Measurements from ENCODE around the gene SLC4A4. TPM values are rescaled to one million over a fixed set of nuclear protein-coding genes. Genes with fewer than 3 reads are reported as not detected.

SLC4A4 gene
- total and polyA plus RNA-seq, 10 of the 15 experiments (the other 5 are each of a cell fraction or from before 2014, with no cell fraction given): 0.05 to 0.44 (median 0.18) TPM

GRCh38 chr4:71442336-71442735, 103.5 kb downstream of the SLC4A4 start (continued):
- TF ChIP-seq, protein P1, sequence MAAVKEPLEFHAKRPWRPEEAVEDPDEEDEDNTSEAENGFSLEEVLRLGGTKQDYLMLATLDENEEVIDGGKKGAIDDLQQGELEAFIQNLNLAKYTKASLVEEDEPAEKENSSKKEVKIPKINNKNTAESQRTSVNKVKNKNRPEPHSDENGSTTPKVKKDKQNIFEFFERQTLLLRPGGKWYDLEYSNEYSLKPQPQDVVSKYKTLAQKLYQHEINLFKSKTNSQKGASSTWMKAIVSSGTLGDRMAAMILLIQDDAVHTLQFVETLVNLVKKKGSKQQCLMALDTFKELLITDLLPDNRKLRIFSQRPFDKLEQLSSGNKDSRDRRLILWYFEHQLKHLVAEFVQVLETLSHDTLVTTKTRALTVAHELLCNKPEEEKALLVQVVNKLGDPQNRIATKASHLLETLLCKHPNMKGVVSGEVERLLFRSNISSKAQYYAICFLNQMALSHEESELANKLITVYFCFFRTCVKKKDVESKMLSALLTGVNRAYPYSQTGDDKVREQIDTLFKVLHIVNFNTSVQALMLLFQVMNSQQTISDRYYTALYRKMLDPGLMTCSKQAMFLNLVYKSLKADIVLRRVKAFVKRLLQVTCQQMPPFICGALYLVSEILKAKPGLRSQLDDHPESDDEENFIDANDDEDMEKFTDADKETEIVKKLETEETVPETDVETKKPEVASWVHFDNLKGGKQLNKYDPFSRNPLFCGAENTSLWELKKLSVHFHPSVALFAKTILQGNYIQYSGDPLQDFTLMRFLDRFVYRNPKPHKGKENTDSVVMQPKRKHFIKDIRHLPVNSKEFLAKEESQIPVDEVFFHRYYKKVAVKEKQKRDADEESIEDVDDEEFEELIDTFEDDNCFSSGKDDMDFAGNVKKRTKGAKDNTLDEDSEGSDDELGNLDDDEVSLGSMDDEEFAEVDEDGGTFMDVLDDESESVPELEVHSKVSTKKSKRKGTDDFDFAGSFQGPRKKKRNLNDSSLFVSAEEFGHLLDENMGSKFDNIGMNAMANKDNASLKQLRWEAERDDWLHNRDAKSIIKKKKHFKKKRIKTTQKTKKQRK (IDR thresholded peaks at IDR 0.05; ENCODE audit: low read depth, low read length): no peak
- TF ChIP-seq MTA3 (IDR thresholded peaks at IDR 0.05; ENCODE audit: borderline replicate concordance, low read length) (no peak), PAX5 (IDR thresholded peaks at IDR 0.05; ENCODE audit: borderline replicate concordance, low read depth, low read length) (no peak), SUZ12 (IDR thresholded peaks at IDR 0.05; ENCODE audit: unreplicated experiment) (no peak)
- TF ChIP-seq, protein P2, sequence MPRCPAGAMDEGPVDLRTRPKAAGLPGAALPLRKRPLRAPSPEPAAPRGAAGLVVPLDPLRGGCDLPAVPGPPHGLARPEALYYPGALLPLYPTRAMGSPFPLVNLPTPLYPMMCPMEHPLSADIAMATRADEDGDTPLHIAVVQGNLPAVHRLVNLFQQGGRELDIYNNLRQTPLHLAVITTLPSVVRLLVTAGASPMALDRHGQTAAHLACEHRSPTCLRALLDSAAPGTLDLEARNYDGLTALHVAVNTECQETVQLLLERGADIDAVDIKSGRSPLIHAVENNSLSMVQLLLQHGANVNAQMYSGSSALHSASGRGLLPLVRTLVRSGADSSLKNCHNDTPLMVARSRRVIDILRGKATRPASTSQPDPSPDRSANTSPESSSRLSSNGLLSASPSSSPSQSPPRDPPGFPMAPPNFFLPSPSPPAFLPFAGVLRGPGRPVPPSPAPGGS (IDR thresholded peaks at IDR 0.05; ENCODE audit: borderline replicate concordance, insufficient read depth, low read depth, low read length, poor library complexity, severe bottlenecking): no peak

GRCh38 chr4:71444395-71444794, 105.6 kb downstream of the SLC4A4 start:
- DNase-seq (ENCODE audit: low read depth, low spot score) (no peak), ATAC-seq (no peak)

More at GRCh38 chr4:71444395-71444794, 105.6 kb downstream of the SLC4A4 start:
- H3K27me3 ChIP-seq (replicated peaks in 1 of 2; ENCODE audit: control insufficient read depth in 2 of 2, insufficient read depth in 2 of 2, low read length in 1 of 2): 0 out of 4 replicates have a peak, but pooled peaks cover 0 to 2% of the 10 kb centered on the region in 2 experiments
- TF ChIP-seq SKIL (IDR thresholded peaks at IDR 0.05; ENCODE audit: low read depth, poor library complexity, severe bottlenecking): no peak
- H3K36me3 ChIP-seq (ENCODE audit: control insufficient read depth in 2 of 2, insufficient read depth in 2 of 2, low read length in 1 of 2): no peaks in the 10 kb centered on the region
- no peaks in the 10 kb centered on the region for H4K20me1 ChIP-seq (ENCODE audit: control insufficient read depth, insufficient read depth)
- no peak overlapping the region for H2AFZ ChIP-seq (ENCODE audit: control insufficient read depth, low read depth, low read length)
- H3K9me3 ChIP-seq (replicated peaks; ENCODE audit: control insufficient read depth, insufficient read depth, low read length): no peaks in the 10 kb centered on the region
- 0% methylated on average over 2 of the region's 2 CpGs for WGBS (ENCODE audit: insufficient coverage, insufficient replicate concordance, low lambda C conversion rate, missing lambda C conversion rate)
- ChIA-PET POLR2A (no interaction called here), RAD21 (ENCODE audit: unreplicated experiment) (no interaction called here), SMC1A (ENCODE audit: uncharacterized antibody, unreplicated experiment) (interaction anchor here (1.0 kb wide), 1 partner anchor 9 kb away, joined by 3 read pairs; no protein-coding TSS in a partner anchor), CTCF (no interaction called here)
- BruUV-seq (replicated peaks): no TSS peak
- H3K4me2 ChIP-seq (ENCODE audit: control insufficient read depth, insufficient read depth): no peak overlapping the region
- intact Hi-C loops (cut with micrococcal nuclease; ENCODE audit: unreplicated experiment) (no loop called here), in situ Hi-C loops (cut with MboI) (no loop called here)
- no peaks in the 10 kb centered on the region for H3K4me1 ChIP-seq (ENCODE audit: control insufficient read depth, insufficient read depth, low read length)
- no peaks in the 10 kb centered on the region for H3K79me2 ChIP-seq (ENCODE audit: control insufficient read depth, insufficient read depth, low read length)
- no peak overlapping the region for H3K9ac ChIP-seq (ENCODE audit: control insufficient read depth, insufficient read depth, low read length)
- FAIRE-seq: no peak
- H3K4me3 ChIP-seq: no peak overlapping the region
- no peak overlapping the region for H3K27ac ChIP-seq (ENCODE audit: control insufficient read depth, insufficient read depth)

Data from GM12878 (cell line).